Measurements from ENCODE around the gene PHF21A.

GRCh38 chr11:45928535-45929215 lies 192.6 kb downstream of the PHF21A start:
- TF ChIP-seq, protein P1, sequence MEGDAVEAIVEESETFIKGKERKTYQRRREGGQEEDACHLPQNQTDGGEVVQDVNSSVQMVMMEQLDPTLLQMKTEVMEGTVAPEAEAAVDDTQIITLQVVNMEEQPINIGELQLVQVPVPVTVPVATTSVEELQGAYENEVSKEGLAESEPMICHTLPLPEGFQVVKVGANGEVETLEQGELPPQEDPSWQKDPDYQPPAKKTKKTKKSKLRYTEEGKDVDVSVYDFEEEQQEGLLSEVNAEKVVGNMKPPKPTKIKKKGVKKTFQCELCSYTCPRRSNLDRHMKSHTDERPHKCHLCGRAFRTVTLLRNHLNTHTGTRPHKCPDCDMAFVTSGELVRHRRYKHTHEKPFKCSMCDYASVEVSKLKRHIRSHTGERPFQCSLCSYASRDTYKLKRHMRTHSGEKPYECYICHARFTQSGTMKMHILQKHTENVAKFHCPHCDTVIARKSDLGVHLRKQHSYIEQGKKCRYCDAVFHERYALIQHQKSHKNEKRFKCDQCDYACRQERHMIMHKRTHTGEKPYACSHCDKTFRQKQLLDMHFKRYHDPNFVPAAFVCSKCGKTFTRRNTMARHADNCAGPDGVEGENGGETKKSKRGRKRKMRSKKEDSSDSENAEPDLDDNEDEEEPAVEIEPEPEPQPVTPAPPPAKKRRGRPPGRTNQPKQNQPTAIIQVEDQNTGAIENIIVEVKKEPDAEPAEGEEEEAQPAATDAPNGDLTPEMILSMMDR (IDR thresholded peaks at IDR 0.05): no peak
- TF ChIP-seq POLR2A (IDR thresholded peaks at IDR 0.05): no peak
